SK-N-MC (cell line): ENCODE results near the gene SMURF2.

ENCODE experiments used
- EZH2 ChIP-seq: fragments of 200-600 bp; sonication (generic); IDR thresholded peaks from one replicate; pipeline ENCODE4 v1.6.1; 2017; ENCODE audit warnings: antibody characterized with exemption
- POLR2AphosphoS5 ChIP-seq: IDR thresholded peaks from 2 replicates; pipeline ENCODE4 v1.6.1; 2012; ENCODE audit warnings: mild to moderate bottlenecking, low read depth, low read length, borderline replicate concordance

DNA sequence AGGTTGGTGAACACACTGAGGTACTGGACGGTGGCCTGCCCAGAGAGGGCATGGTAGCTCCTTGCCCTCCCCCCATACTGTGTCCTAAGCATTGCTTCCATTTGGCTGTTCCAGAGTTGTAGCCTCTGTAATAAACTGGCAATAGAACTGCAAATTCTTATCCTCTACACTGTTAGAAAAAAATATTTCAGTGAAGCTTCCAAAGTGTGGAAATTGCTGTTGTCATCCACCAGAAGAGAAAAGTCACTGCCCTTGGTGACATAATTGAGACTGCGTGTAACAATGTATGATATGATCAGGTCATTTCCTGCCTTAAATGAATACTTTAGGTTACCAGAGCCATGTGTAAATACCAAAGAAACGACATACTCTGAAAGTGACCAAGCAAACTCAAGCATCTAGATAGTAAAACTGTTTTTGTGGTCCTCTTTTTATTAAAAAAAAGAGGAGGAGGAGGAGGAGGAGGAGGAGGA lies 89.4 kb downstream of the SMURF2 start:
- TF ChIP-seq POLR2AphosphoS5 (no peak), EZH2 (no peak)
